ENCODE results near the gene LPIN2.

Gene LPIN2

GRCh38 chr18:2978661-2979106 lies 34.3 kb downstream of the LPIN2 start:
- H3K27me3 Mint-ChIP-seq (ENCODE audit: low read depth, poor library complexity): no peaks in the 10 kb centered on the region
- no peak overlapping the region for H3K27ac Mint-ChIP-seq
- no peak for DNase-seq
- H3K4me3 Mint-ChIP-seq: no peak overlapping the region
- peaks cover 37% of the 10 kb centered on the region for H3K36me3 Mint-ChIP-seq (ENCODE audit: low read depth)
- H3K9me3 Mint-ChIP-seq: no peaks in the 10 kb centered on the region
- H3K4me1 Mint-ChIP-seq: peaks cover 55% of the 10 kb centered on the region
- TF ChIP-seq CTCF (IDR thresholded peaks at IDR 0.05): no peak

- DNase-seq: no peak
- H3K27me3 Mint-ChIP-seq (ENCODE audit: low read depth, poor library complexity): no peaks in the 10 kb centered on the region
- no peak for TF ChIP-seq CTCF (IDR thresholded peaks at IDR 0.05)
- no peak overlapping the region for H3K4me3 Mint-ChIP-seq
- H3K9me3 Mint-ChIP-seq: no peaks in the 10 kb centered on the region
- H3K36me3 Mint-ChIP-seq (ENCODE audit: low read depth): peaks cover 42% of the 10 kb centered on the region
- peak overlapping the region; percentile 23 for H3K27ac Mint-ChIP-seq
- peaks cover 54% of the 10 kb centered on the region for H3K4me1 Mint-ChIP-seq
Measured at GRCh38 chr18:2978208-2978607, 34.7 kb downstream of the LPIN2 start.

- H3K27me3 Mint-ChIP-seq (ENCODE audit: low read depth, poor library complexity): no peaks in the 10 kb centered on the region
- peak overlapping the region; percentile 54 for H3K27ac Mint-ChIP-seq
Measured at GRCh38 chr18:2976218-2977132, 36.5 kb downstream of the LPIN2 start.

GRCh38 chr18:2974731-2975130 lies 38.2 kb downstream of the LPIN2 start:
- Mint-ChIP-seq H3K36me3 (ENCODE audit: low read depth) (peaks cover 57% of the 10 kb centered on the region), H3K4me3 (no peak overlapping the region), H3K27ac (peak overlapping the region; percentile 25), H3K9me3 (no peaks in the 10 kb centered on the region), H3K27me3 (ENCODE audit: low read depth, poor library complexity) (no peaks in the 10 kb centered on the region), H3K4me1 (peaks cover 58% of the 10 kb centered on the region)
- DNase-seq: no peak
- no peak for TF ChIP-seq CTCF (IDR thresholded peaks at IDR 0.05)

More at GRCh38 chr18:2976218-2977132, 36.5 kb downstream of the LPIN2 start:
- Mint-ChIP-seq H3K4me1 (peaks cover 54% of the 10 kb centered on the region), H3K4me3 (no peak overlapping the region), H3K9me3 (no peaks in the 10 kb centered on the region), H3K36me3 (ENCODE audit: low read depth) (peaks cover 50% of the 10 kb centered on the region)
- DNase-seq: no peak
- TF ChIP-seq CTCF (IDR thresholded peaks at IDR 0.05): no peak

GRCh38 chr18:2971741-2972552 lies 41.0 kb downstream of the LPIN2 start:
- Mint-ChIP-seq H3K4me3 (no peak overlapping the region), H3K9me3 (no peaks in the 10 kb centered on the region), H3K36me3 (ENCODE audit: low read depth) (peaks cover 40% of the 10 kb centered on the region), H3K27ac (peak overlapping the region; percentile 81), H3K27me3 (ENCODE audit: low read depth, poor library complexity) (no peaks in the 10 kb centered on the region), H3K4me1 (peaks cover 66% of the 10 kb centered on the region)
- no peak for DNase-seq
- TF ChIP-seq CTCF (IDR thresholded peaks at IDR 0.05): no peak
